Liver (tissue), 9 donors: ENCODE data around the gene DHRSX. TPM values are rescaled to one million over a fixed set of nuclear protein-coding genes. Genes with fewer than 3 reads are reported as not detected.

Experiments used
- DNase-seq: peaks from one replicate; pipeline ENCODE4 v3.0.0-alpha.2; 2017; ENCODE audit warnings: low spot score
- H3K27ac ChIP-seq, 2 donors: one replicate each; pipeline ENCODE4 v1.7.0; 2013; ENCODE audit warnings: inconsistent platforms in 2 of 2, low read length in 2 of 2, control low read depth in 1 of 2, low read depth in 1 of 2, mild to moderate bottlenecking in 1 of 2
- H3K27me3 ChIP-seq, 4 donors: one replicate each; pipeline versions ENCODE4 v1.6.1 to v1.7.0; 2013; ENCODE audit warnings: low read length in 3 of 4, inconsistent platforms in 1 of 4, mild to moderate bottlenecking in 1 of 4, moderate library complexity in 1 of 4; ENCODE audit not compliant: control insufficient read depth in 4 of 4, insufficient read depth in 4 of 4
- H3K36me3 ChIP-seq, 4 donors: one replicate each; pipeline versions ENCODE4 v1.6.1 to v1.7.0; 2013; ENCODE audit warnings: low read length in 3 of 4, mild to moderate bottlenecking in 3 of 4, low read depth in 1 of 4, moderate library complexity in 1 of 4; ENCODE audit not compliant: control insufficient read depth in 4 of 4, insufficient read depth in 3 of 4
- H3K4me1 ChIP-seq, 4 donors: one replicate each; pipeline versions ENCODE4 v1.6.1 to v1.7.0; 2013; ENCODE audit warnings: low read length in 3 of 4, mild to moderate bottlenecking in 3 of 4, moderate library complexity in 1 of 4; ENCODE audit not compliant: control insufficient read depth in 4 of 4, insufficient read depth in 4 of 4
- H3K4me3 ChIP-seq, 3 donors: one replicate each; pipeline versions ENCODE4 v1.6.1 to v1.7.0; 2013; ENCODE audit warnings: low read length in 3 of 3, control low read depth in 1 of 3, low read depth in 1 of 3, mild to moderate bottlenecking in 1 of 3
- H3K9ac ChIP-seq, 2 donors: one replicate each; pipeline ENCODE4 v1.7.0; 2013; ENCODE audit warnings: low read length in 2 of 2, mild to moderate bottlenecking in 2 of 2, moderate library complexity in 2 of 2, control low read depth in 1 of 2, low read depth in 1 of 2
- H3K9me3 ChIP-seq, 4 donors: one replicate each; pipeline versions ENCODE4 v1.6.1 to v1.7.0; 2013; ENCODE audit warnings: low read length in 3 of 4; ENCODE audit not compliant: control insufficient read depth in 4 of 4
- CTCF ChIP-seq: fragments of 150-350 bp; IDR thresholded peaks from 2 replicates; pipeline ENCODE4 v1.5.1; 2017; ENCODE audit warnings: improper control_type of control experiment, low read depth, low read length; ENCODE audit not compliant: missing input control
- EGR1 ChIP-seq, 2 donors: IDR thresholded peaks; 2 replicates each; pipeline ENCODE4 v1.6.1; 2016 to 2018; ENCODE audit warnings: antibody characterized with exemption in 2 of 2, low read depth in 2 of 2
- FOXA1 ChIP-seq: IDR thresholded peaks from 2 replicates; pipeline ENCODE4 v1.6.1; 2016; ENCODE audit warnings: antibody characterized with exemption
- FOXA2 ChIP-seq: IDR thresholded peaks from 2 replicates; pipeline ENCODE4 v1.6.1; 2016; ENCODE audit warnings: antibody characterized with exemption
- GABPA ChIP-seq, 2 donors: IDR thresholded peaks in 1 of 2; conservative IDR thresholded peaks in 1 of 2; 2 replicates each; pipeline ENCODE4 v1.6.1; 2016; ENCODE audit warnings: antibody characterized with exemption in 2 of 2, mild to moderate bottlenecking in 1 of 2, moderate library complexity in 1 of 2
- HNF4A ChIP-seq, 2 donors: conservative IDR thresholded peaks; 2 replicates each; pipeline ENCODE4 v1.6.1; 2016; ENCODE audit warnings: antibody characterized with exemption in 2 of 2, mild to moderate bottlenecking in 2 of 2
- HNF4G ChIP-seq: IDR thresholded peaks from 2 replicates; pipeline ENCODE4 v1.6.1; 2016; ENCODE audit warnings: antibody characterized with exemption
- JUND ChIP-seq, 2 donors: IDR thresholded peaks; 2 replicates each; pipeline ENCODE4 v1.6.1; 2016; ENCODE audit warnings: antibody characterized with exemption in 2 of 2
- NR2F2 ChIP-seq: IDR thresholded peaks from 2 replicates; pipeline ENCODE4 v1.6.1; 2016; ENCODE audit warnings: antibody characterized with exemption
- RXRA ChIP-seq, 2 donors: IDR thresholded peaks; 2 replicates each; pipeline ENCODE4 v1.6.1; 2017 to 2018; ENCODE audit warnings: antibody characterized with exemption in 2 of 2, mild to moderate bottlenecking in 1 of 2
- YY1 ChIP-seq: IDR thresholded peaks from 2 replicates; pipeline ENCODE4 v1.6.1; 2016; ENCODE audit warnings: antibody characterized with exemption, mild to moderate bottlenecking
- WGBS: extraction: QIAGEN DNeasy Blood & Tissue Kit; methylation state at CpG from one replicate; pipeline ENCODE4 v1.1.7; 2013; 5-methylcytosine and 5-hydroxymethylcytosine counted together
- polyA plus RNA-seq, 2 donors: library from polyadenylated mRNA; stranded (reverse) in 1 of 2; unstranded in 1 of 2; fragments of 200-250 nt in 1 of 2; fragments of >200 nt in 1 of 2; fragmentation: Nextera tagmentation in 1 of 2; extraction: Ambion mirVana in 1 of 2; gene quantifications; one replicate each; pipeline versions ENCODE4 v1.2.1 to v1.2.3, GENCODE V29; 2013 to 2015
- total RNA-seq, 2 donors: library from RNA; depleted of rRNA; stranded (reverse); fragments of >200 nt; gene quantifications; one replicate each; pipeline ENCODE4 v1.2.3, GENCODE V29; 2014
- TF ChIP-seq, protein P1 (sequence below): IDR thresholded peaks from 2 replicates; pipeline ENCODE4 v1.6.1; 2016; ENCODE audit warnings: antibody characterized with exemption
- TF ChIP-seq, protein P2 (sequence below): IDR thresholded peaks from 2 replicates; pipeline ENCODE4 v1.6.1; 2016; ENCODE audit warnings: antibody characterized with exemption, mild to moderate bottlenecking
- TF ChIP-seq, protein P3 (sequence below): IDR thresholded peaks from 2 replicates; pipeline ENCODE4 v1.6.1; 2016; ENCODE audit warnings: antibody characterized with exemption
- TF ChIP-seq, protein P4 (sequence below): IDR thresholded peaks from 2 replicates; pipeline ENCODE4 v1.6.1; 2016; ENCODE audit warnings: antibody characterized with exemption
- donor health status: healthy.
- donor health status: healthy.
- donor health status: healthy.
- donor health status: healthy.
- donor health status: healthy.

The DHRSX gene
- total and polyA plus RNA-seq, 4 donors = 17.2 to 35.2 (median 23.3) TPM

DNA sequence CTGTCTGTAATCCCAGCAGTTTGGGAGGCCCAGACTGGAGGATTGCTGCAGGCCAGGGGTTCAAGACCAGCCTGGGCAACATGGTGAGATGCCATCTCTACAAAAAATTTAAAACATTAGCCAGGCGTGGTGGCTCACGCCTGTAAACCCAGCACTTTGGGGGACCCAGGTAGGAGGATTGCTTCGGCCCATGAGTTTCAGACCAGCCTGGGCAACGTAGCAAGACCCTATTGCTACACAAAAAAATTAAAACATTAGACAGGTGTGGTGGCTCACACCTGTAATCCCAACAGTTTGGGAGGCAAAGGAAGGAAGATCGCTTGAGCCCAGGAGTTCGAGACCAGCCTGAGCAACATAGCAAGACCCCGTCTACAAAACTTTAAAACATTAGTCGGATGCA, 1.3 kb downstream of the DHRSX start:
- Histone ChIP-seq H3K4me1 (peaks cover 11 to 32% (median 25%) of the 10 kb centered on the region in 4 donors), H3K9me3 (no peaks in the 10 kb centered on the region), H3K9ac (peak overlapping the region; percentile 84 to 94), H3K4me3 (peak overlapping the region; percentile 70 to 84 (median 76)), H3K27ac (peak overlapping the region; percentile 93 to 97), H3K36me3 (peaks cover 0 to 6% (median 3%) of the 10 kb centered on the region in 4 donors), H3K27me3 (no peaks in the 10 kb centered on the region)
- 74% methylated on average over 8 of the region's 8 CpGs for WGBS
- DNase-seq = no peak
- TF ChIP-seq HNF4G (no peak), NR2F2 (no peak), JUND (IDR thresholded peaks at IDR 0.05) (no peak), FOXA1 (no peak), HNF4A (conservative IDR thresholded peaks at IDR 0.05) (no peak), RXRA (IDR thresholded peaks at IDR 0.05) (no peak), GABPA (IDR thresholded peaks at IDR 0.05 in 1 of 2, conservative IDR thresholded peaks at IDR 0.05 in 1 of 2) (no peak), YY1 (no peak), EGR1 (IDR thresholded peaks at IDR 0.05; ENCODE audit: low read depth in 2 of 2) (no peak), CTCF (no peak)
- TF ChIP-seq, protein P1, sequence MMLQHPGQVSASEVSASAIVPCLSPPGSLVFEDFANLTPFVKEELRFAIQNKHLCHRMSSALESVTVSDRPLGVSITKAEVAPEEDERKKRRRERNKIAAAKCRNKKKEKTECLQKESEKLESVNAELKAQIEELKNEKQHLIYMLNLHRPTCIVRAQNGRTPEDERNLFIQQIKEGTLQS = no peak
- TF ChIP-seq, protein P2, sequence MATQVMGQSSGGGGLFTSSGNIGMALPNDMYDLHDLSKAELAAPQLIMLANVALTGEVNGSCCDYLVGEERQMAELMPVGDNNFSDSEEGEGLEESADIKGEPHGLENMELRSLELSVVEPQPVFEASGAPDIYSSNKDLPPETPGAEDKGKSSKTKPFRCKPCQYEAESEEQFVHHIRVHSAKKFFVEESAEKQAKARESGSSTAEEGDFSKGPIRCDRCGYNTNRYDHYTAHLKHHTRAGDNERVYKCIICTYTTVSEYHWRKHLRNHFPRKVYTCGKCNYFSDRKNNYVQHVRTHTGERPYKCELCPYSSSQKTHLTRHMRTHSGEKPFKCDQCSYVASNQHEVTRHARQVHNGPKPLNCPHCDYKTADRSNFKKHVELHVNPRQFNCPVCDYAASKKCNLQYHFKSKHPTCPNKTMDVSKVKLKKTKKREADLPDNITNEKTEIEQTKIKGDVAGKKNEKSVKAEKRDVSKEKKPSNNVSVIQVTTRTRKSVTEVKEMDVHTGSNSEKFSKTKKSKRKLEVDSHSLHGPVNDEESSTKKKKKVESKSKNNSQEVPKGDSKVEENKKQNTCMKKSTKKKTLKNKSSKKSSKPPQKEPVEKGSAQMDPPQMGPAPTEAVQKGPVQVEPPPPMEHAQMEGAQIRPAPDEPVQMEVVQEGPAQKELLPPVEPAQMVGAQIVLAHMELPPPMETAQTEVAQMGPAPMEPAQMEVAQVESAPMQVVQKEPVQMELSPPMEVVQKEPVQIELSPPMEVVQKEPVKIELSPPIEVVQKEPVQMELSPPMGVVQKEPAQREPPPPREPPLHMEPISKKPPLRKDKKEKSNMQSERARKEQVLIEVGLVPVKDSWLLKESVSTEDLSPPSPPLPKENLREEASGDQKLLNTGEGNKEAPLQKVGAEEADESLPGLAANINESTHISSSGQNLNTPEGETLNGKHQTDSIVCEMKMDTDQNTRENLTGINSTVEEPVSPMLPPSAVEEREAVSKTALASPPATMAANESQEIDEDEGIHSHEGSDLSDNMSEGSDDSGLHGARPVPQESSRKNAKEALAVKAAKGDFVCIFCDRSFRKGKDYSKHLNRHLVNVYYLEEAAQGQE = no peak
- TF ChIP-seq, protein P3, sequence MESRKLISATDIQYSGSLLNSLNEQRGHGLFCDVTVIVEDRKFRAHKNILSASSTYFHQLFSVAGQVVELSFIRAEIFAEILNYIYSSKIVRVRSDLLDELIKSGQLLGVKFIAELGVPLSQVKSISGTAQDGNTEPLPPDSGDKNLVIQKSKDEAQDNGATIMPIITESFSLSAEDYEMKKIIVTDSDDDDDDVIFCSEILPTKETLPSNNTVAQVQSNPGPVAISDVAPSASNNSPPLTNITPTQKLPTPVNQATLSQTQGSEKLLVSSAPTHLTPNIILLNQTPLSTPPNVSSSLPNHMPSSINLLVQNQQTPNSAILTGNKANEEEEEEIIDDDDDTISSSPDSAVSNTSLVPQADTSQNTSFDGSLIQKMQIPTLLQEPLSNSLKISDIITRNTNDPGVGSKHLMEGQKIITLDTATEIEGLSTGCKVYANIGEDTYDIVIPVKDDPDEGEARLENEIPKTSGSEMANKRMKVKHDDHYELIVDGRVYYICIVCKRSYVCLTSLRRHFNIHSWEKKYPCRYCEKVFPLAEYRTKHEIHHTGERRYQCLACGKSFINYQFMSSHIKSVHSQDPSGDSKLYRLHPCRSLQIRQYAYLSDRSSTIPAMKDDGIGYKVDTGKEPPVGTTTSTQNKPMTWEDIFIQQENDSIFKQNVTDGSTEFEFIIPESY = no peak
- TF ChIP-seq, protein P4, sequence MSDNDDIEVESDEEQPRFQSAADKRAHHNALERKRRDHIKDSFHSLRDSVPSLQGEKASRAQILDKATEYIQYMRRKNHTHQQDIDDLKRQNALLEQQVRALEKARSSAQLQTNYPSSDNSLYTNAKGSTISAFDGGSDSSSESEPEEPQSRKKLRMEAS = no peak

DNA sequence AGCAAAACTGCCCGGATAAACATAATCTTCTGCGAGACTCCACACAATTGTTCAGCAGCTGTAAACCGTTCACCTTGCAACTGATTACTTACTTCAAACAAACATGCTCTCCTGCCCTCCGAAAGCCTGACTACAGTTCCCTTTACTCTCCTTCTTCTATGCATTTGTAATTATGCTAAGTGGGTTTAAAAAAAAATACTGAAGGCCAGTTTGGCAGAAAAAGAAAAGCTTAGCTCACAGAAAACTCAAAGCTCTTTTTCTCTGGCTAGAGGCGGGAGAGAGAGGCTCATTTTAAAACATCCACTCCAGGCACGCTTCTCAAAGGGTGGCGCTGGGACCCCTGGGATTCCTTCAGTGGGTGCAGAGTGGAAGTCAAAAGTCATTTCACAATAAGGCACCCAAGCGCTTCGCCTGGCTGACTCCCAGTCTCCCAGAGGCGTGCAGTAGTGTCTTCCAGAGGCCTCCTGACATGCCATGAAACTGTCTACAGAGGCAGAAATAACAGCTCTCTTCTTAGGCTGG, 1.9 kb downstream of the DHRSX start:
- TF ChIP-seq FOXA2 (no peak), YY1 (peak; percentile 2)
- WGBS = 11% methylated on average over 10 of the region's 10 CpGs
- no peak for DNase-seq
- Histone ChIP-seq H3K27ac (peak overlapping the region; percentile 93 to 97), H3K4me1 (peaks cover 11 to 32% (median 25%) of the 10 kb centered on the region in 4 donors), H3K9ac (peak overlapping the region; percentile 84 to 94), H3K36me3 (peaks cover 0 to 6% (median 3%) of the 10 kb centered on the region in 4 donors), H3K27me3 (no peaks in the 10 kb centered on the region), H3K4me3 (peak overlapping the region in 2 of 3 donors; percentile 70 to 84), H3K9me3 (no peaks in the 10 kb centered on the region)
